Endothelial cell (in vitro differentiated cells): ENCODE data around the gene PIGV. TPM values are rescaled to one million over a fixed set of nuclear protein-coding genes. Genes with fewer than 3 reads are reported as not detected.
A peak's percentile ranks its signal among the peaks of the same experiment; 100 is the strongest.

Experiments
- DNase-seq: peaks from one replicate; pipeline ENCODE4 v3.0.0; 2021; ENCODE audit warnings: low spot score
- H3K27ac Mint-ChIP-seq: one replicate; pipeline ENCODE4 v1.8.0; 2021; ENCODE audit warnings: mixed read lengths, inconsistent platforms; ENCODE audit not compliant: unreplicated experiment
- H3K27me3 Mint-ChIP-seq: one replicate; pipeline ENCODE4 v1.8.0; 2021; ENCODE audit warnings: mild to moderate bottlenecking, moderate library complexity, mixed read lengths, inconsistent platforms; ENCODE audit not compliant: unreplicated experiment
- H3K36me3 Mint-ChIP-seq: one replicate; pipeline ENCODE4 v1.8.0; 2021; ENCODE audit warnings: mild to moderate bottlenecking, low read depth, mixed read lengths, inconsistent platforms; ENCODE audit not compliant: unreplicated experiment
- H3K4me1 Mint-ChIP-seq: one replicate; pipeline ENCODE4 v1.8.0; 2021; ENCODE audit warnings: mild to moderate bottlenecking, mixed read lengths, inconsistent platforms; ENCODE audit not compliant: unreplicated experiment
- H3K4me3 Mint-ChIP-seq: one replicate; pipeline ENCODE4 v1.8.0; 2021; ENCODE audit warnings: mild to moderate bottlenecking, mixed read lengths, inconsistent platforms; ENCODE audit not compliant: unreplicated experiment
- H3K9me3 Mint-ChIP-seq: one replicate; pipeline ENCODE4 v1.8.0; 2021; ENCODE audit warnings: mixed read lengths, inconsistent platforms; ENCODE audit not compliant: unreplicated experiment
- total RNA-seq: library from RNA; stranded (reverse); fragmentation: NEBNext Ultra II Directional; extraction: Animal tissue kit (Norgen Biotek cat#: 25700); gene quantifications from one replicate; pipeline ENCODE4 v1.2.1, GENCODE V29; 2021; ENCODE audit not compliant: unreplicated experiment
- TF ChIP-seq, protein P1 (sequence below): fragments of 200-600 bp; sonication (generic); IDR thresholded peaks from one replicate; pipeline ENCODE4 v1.5.0; 2021; ENCODE audit warnings: antibody characterized with exemption; ENCODE audit not compliant: unreplicated experiment

The PIGV gene
- total RNA-seq, 1 donor from 2014 or later: 7.6 TPM

GRCh38 chr1:26749458-26749857, 38.3 kb upstream of the PIGV start:
- H3K36me3 Mint-ChIP-seq: peaks cover 49% of the 10 kb centered on the region
- TF ChIP-seq, protein P1, sequence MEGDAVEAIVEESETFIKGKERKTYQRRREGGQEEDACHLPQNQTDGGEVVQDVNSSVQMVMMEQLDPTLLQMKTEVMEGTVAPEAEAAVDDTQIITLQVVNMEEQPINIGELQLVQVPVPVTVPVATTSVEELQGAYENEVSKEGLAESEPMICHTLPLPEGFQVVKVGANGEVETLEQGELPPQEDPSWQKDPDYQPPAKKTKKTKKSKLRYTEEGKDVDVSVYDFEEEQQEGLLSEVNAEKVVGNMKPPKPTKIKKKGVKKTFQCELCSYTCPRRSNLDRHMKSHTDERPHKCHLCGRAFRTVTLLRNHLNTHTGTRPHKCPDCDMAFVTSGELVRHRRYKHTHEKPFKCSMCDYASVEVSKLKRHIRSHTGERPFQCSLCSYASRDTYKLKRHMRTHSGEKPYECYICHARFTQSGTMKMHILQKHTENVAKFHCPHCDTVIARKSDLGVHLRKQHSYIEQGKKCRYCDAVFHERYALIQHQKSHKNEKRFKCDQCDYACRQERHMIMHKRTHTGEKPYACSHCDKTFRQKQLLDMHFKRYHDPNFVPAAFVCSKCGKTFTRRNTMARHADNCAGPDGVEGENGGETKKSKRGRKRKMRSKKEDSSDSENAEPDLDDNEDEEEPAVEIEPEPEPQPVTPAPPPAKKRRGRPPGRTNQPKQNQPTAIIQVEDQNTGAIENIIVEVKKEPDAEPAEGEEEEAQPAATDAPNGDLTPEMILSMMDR: no peak
- peaks cover 6% of the 10 kb centered on the region for H3K27me3 Mint-ChIP-seq
- peak overlapping the region; percentile 37 for H3K4me3 Mint-ChIP-seq
- peaks cover 71% of the 10 kb centered on the region for H3K4me1 Mint-ChIP-seq
- no peaks in the 10 kb centered on the region for H3K9me3 Mint-ChIP-seq
- H3K27ac Mint-ChIP-seq: no peak overlapping the region
- no peak for DNase-seq

DNA sequence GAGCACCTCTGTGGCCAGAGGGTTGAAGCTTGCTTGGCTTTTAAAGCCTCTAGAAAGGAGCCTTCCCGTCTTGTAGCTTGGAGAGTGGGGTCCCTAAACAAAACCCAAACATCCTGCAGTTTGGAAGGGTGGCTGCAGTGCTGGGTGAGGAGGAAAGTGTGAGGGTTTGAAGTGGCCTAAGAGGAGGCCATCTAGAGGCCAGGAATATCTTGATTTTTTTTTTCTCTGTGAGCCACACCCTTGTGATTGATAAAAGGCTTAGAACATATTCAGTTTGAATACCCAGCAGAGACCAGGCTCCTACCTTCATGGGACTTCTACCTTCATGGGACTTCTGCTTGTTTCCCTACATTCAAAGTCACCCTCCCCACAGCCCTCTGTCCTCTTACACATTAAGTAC, 37.3 kb upstream of the PIGV start:
- Mint-ChIP-seq H3K27me3 (peaks cover 6% of the 10 kb centered on the region), H3K4me1 (peaks cover 61% of the 10 kb centered on the region), H3K9me3 (no peaks in the 10 kb centered on the region), H3K27ac (peak overlapping the region; percentile 54), H3K36me3 (peaks cover 48% of the 10 kb centered on the region), H3K4me3 (peak overlapping the region; percentile 39)
- DNase-seq: no peak
- TF ChIP-seq, protein P1: no peak

DNA sequence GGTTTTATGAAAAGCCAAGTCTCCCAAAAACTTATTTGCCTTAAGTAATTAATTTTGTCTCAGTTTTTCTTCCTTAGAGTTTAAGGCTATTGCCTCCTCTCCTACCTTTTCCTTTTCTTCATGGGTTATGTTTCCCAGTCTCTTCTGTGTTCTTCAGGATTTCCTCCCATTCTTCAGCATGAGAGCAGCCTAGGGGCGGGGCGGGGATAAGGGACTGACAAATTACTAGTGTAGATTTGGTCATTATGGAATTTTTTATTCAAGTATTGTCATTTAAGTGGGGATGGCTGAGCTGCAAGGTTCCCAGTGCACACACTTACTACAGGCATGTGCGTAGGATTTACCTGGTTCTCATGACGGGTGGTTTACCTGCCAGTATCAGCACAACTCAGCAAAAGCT, 35.2 kb upstream of the PIGV start:
- H3K27ac Mint-ChIP-seq: peak overlapping the region; percentile 94
- no peak overlapping the region for H3K4me3 Mint-ChIP-seq
- peaks cover 45% of the 10 kb centered on the region for H3K36me3 Mint-ChIP-seq
- H3K27me3 Mint-ChIP-seq: peaks cover 6% of the 10 kb centered on the region
- DNase-seq: no peak
- peaks cover 51% of the 10 kb centered on the region for H3K4me1 Mint-ChIP-seq
- TF ChIP-seq, protein P1: no peak
- H3K9me3 Mint-ChIP-seq: no peaks in the 10 kb centered on the region

GRCh38 chr1:26754086-26754874, 33.5 kb upstream of the PIGV start:
- H3K4me3 Mint-ChIP-seq: no peak overlapping the region
- peaks cover 41% of the 10 kb centered on the region for H3K36me3 Mint-ChIP-seq
- TF ChIP-seq, protein P1: no peak
- H3K4me1 Mint-ChIP-seq: peaks cover 38% of the 10 kb centered on the region
- peaks cover 6% of the 10 kb centered on the region for H3K27me3 Mint-ChIP-seq
- H3K27ac Mint-ChIP-seq: peak overlapping the region; percentile 26
- no peaks in the 10 kb centered on the region for H3K9me3 Mint-ChIP-seq
- DNase-seq: no peak

- Mint-ChIP-seq H3K9me3 (no peaks in the 10 kb centered on the region), H3K27ac (no peak overlapping the region), H3K4me1 (peaks cover 1% of the 10 kb centered on the region), H3K4me3 (no peak overlapping the region), H3K27me3 (peaks cover 5% of the 10 kb centered on the region), H3K36me3 (peaks cover 45% of the 10 kb centered on the region)
- DNase-seq: no peak
- TF ChIP-seq, protein P1: no peak
Observed at GRCh38 chr1:26758358-26758757, 29.4 kb upstream of the PIGV start.
